GM12872 (cell line): ENCODE results near the gene PTPMT1.

Experiments used
- TF ChIP-seq, protein P1 (sequence below): IDR thresholded peaks from 3 replicates; pipeline ENCODE4 v1.5.1; 2011; ENCODE audit warnings: low read depth, mild to moderate bottlenecking, low read length, moderate library complexity; ENCODE audit not compliant: insufficient read depth

Gene PTPMT1

DNA sequence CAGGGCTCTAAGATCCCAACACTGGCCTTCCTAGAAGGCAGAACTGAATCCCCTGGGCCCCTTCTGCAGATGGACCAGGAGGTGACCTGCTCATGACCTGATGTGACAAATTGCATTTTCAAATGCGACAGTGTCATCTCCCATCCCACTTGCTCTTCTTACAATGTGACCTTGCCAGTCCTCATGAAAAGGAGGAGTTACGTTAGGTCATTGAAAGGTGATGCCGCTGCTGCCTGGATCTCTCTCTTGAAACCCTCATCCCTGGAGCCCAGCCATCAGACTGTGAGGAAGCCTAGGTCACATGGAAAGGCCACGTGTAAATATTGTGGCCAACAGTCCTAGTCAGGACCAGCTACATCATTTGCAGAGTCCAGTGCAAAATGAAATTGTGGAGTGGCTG lies 34.5 kb downstream of the PTPMT1 start:
- TF ChIP-seq, protein P1, sequence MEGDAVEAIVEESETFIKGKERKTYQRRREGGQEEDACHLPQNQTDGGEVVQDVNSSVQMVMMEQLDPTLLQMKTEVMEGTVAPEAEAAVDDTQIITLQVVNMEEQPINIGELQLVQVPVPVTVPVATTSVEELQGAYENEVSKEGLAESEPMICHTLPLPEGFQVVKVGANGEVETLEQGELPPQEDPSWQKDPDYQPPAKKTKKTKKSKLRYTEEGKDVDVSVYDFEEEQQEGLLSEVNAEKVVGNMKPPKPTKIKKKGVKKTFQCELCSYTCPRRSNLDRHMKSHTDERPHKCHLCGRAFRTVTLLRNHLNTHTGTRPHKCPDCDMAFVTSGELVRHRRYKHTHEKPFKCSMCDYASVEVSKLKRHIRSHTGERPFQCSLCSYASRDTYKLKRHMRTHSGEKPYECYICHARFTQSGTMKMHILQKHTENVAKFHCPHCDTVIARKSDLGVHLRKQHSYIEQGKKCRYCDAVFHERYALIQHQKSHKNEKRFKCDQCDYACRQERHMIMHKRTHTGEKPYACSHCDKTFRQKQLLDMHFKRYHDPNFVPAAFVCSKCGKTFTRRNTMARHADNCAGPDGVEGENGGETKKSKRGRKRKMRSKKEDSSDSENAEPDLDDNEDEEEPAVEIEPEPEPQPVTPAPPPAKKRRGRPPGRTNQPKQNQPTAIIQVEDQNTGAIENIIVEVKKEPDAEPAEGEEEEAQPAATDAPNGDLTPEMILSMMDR = no peak

DNA sequence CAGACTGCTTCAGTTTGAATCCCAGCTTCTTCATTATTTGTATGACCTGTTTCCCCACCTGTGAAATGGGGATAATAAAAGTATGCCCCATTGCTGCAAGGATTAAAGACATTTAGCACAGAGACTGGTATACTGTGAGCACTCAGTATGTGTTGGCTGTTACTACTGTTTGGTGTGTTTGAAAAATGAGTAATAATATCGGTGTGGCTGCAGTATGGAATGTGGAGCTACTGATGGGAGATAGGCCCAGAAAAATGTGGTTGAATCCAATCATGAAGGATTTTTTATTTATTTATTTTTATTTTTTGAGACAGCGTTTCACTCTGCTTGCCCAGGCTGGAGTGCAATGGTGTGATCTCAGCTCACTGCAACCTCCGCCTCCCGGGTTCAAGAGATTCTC lies 37.9 kb downstream of the PTPMT1 start:
- TF ChIP-seq, protein P1 = no peak

DNA sequence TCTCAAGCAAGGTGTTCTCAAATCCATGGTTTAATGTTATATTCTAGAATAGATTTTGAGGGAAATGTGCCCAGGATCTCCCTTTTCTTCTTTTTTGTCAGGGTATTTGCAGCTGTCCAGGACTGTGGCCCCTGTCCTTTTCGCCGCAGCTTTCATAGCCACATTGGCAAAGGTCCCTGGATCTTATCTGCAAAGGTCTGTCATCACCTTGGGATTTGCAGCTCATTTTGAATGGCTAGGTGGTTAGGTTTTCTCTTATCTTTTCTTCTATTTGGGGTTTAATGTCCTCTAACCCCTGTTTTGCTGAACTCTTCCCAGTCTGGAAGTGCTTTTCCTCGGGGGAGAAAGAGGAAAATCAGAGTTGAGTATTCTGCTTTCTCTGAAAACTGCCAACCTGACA lies 40.5 kb downstream of the PTPMT1 start:
- TF ChIP-seq, protein P1 = no peak

DNA sequence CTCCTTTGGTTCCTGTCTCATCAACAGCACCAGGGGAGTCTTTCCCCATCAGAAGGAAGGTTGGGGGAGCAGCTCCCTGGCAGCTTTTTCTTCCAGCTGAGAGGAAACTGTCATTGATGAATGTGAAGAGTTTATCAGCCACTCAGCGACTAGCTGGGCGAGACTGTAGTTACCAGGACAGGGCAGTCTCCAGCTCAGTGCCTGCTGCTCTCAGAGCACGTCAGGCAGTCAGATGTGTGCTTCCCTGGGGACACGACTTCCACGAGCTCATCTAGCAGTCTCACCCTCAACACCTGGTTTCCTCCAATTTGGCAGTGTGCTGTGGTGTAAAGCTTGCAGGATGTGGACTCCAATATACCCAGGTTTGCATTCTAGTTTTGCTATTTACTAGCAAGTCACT lies 41.3 kb downstream of the PTPMT1 start:
- TF ChIP-seq, protein P1 = no peak

DNA sequence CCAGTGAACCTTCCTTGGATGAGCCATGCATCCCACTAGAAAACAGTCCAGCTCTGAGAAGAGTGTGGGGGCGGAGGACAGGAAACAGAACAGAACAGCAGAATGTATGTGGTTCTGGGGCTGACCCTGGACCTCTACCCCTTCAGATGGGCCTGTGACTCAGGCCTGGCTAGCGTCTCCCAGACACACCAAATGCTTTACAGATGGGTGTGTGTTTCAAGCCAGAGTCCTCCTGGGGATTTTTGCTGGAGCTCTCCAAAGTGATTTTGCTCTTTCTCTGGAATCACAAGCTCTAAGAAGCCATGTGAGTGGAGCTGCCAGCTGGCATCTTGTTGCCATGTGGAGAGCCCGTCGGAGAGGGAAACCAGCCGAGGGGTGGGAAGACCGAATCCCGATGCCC lies 42.0 kb downstream of the PTPMT1 start:
- TF ChIP-seq, protein P1 = no peak

DNA sequence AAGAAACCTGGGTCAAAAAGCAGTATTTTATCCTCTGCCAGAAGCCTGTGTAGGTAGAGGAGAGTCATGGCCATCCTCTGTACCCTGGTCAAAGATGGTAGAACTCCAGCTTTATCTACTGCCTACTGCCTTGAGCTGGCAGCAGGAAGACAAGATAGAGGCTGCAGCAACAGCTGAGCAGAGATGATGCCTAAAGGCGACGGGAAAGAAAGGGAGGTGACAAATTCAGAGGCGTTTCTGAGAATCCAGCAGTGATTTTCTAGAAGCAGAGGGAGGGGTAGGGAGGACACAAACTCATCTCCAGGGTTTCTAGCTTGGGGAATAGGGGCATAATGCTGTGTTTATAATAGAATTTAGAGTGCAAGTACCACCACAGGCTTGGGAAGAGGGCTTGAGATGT lies 44.3 kb downstream of the PTPMT1 start:
- TF ChIP-seq, protein P1 = no peak

DNA sequence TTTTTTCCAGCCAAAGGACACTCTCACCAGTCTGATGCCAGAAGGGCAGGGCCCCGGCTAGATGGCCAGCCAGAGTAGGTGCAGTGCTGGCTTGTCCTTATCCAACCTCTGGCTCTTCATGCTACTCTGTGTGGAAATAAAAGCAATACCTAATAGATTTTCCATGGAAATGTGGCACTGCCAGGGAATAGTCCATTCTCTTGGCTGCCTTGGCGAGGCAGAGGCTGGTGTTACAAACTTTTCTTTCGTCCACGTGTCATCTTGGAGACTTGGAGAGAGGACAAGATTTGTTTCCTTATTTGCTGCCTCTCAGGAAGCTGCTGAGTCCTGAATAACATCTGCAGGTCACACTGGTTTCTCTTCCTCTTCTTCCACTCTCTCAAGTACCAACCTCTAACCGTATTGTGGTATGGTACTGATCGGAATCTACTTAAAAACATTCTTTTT lies 46.0 kb downstream of the PTPMT1 start:
- TF ChIP-seq, protein P1 = no peak

DNA sequence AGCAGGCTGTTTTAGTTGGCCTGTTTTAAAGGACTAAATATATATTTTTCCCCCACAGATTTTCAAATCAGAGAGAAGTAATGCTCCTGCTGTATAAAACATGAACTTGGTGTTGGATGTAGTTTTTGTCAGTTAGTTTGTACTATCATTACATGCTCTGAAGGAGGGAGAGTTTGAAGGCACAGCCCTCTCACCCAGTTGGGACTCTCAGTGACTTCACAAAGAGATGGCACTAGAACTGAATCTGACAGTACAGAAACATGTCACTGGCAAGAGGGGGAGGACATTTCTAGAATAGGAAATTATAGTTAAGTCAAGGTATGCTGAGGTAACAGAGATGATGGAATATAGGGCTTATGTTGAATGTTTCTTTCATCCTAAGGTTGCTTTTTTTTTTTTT lies 49.9 kb downstream of the PTPMT1 start:
- TF ChIP-seq, protein P1 = no peak
